Astrocyte (in vitro differentiated cells and primary cell): ENCODE data around the gene ST6GALNAC1. TPM values are rescaled to one million over a fixed set of nuclear protein-coding genes. Genes with fewer than 3 reads are reported as not detected.
A peak's percentile ranks its signal among the peaks of the same experiment; 100 is the strongest.

Experiments
- DNase-seq: peaks from one replicate; pipeline ENCODE4 v3.0.0-alpha.2; 2010; ENCODE audit warnings: low read depth
- FAIRE-seq: peaks from 2 replicates; lab custom pipeline; 2011; peaks lifted over from hg19 to GRCh38; lab: Jason Lieb, UNC
- H2AFZ ChIP-seq: 2 replicates; pipeline ENCODE4 v1.6.0; 2012; ENCODE audit warnings: low read depth, low read length, inconsistent platforms
- H3K27ac ChIP-seq: 2 replicates; pipeline ENCODE4 v1.5.1; 2011; ENCODE audit warnings: low read depth, low read length, inconsistent platforms
- H3K27me3 ChIP-seq: 2 replicates; pipeline ENCODE4 v1.6.0; 2011; ENCODE audit warnings: low read length, inconsistent platforms; ENCODE audit not compliant: insufficient read depth
- H3K36me3 ChIP-seq: 2 replicates; pipeline ENCODE4 v1.5.1; 2011; ENCODE audit warnings: low read length, inconsistent platforms; ENCODE audit not compliant: insufficient read depth
- H3K4me1 ChIP-seq: 2 replicates; pipeline ENCODE4 v1.5.1; 2011; ENCODE audit warnings: low read length, inconsistent platforms; ENCODE audit not compliant: insufficient read depth
- H3K4me2 ChIP-seq: 2 replicates; pipeline ENCODE4 v1.6.0; 2012; ENCODE audit warnings: low read length, inconsistent platforms
- H3K4me3 ChIP-seq: 2 replicates; pipeline ENCODE4 v1.5.1; 2011; ENCODE audit warnings: low read depth, mild to moderate bottlenecking, low read length, inconsistent platforms; ENCODE audit not compliant: insufficient read depth
- H3K79me2 ChIP-seq: 2 replicates; pipeline ENCODE4 v1.6.0; 2012; ENCODE audit warnings: mild to moderate bottlenecking, low read length, inconsistent platforms; ENCODE audit not compliant: insufficient read depth
- H3K9ac ChIP-seq: 2 replicates; pipeline ENCODE4 v1.6.0; 2012; ENCODE audit warnings: mild to moderate bottlenecking, low read length, inconsistent platforms
- H3K9me3 ChIP-seq: 2 replicates; pipeline ENCODE4 v1.5.1; 2012; ENCODE audit warnings: low read depth, mild to moderate bottlenecking, low read length, inconsistent platforms; ENCODE audit not compliant: insufficient read depth
- H4K20me1 ChIP-seq: 2 replicates; pipeline ENCODE4 v1.6.0; 2012; ENCODE audit warnings: low read length, inconsistent platforms; ENCODE audit not compliant: insufficient read depth
- H3K27ac Mint-ChIP-seq: one replicate; pipeline ENCODE4 v1.8.0; 2021; ENCODE audit warnings: mild to moderate bottlenecking, mixed read lengths; ENCODE audit not compliant: unreplicated experiment
- H3K27me3 Mint-ChIP-seq: one replicate; pipeline ENCODE4 v1.8.0; 2021; ENCODE audit warnings: low read depth, mixed read lengths; ENCODE audit not compliant: unreplicated experiment
- H3K36me3 Mint-ChIP-seq: one replicate; pipeline ENCODE4 v1.8.0; 2021; ENCODE audit warnings: low read depth, mixed read lengths; ENCODE audit not compliant: unreplicated experiment
- H3K4me1 Mint-ChIP-seq: one replicate; pipeline ENCODE4 v1.8.0; 2021; ENCODE audit warnings: low read depth, mixed read lengths; ENCODE audit not compliant: unreplicated experiment
- H3K4me3 Mint-ChIP-seq: one replicate; pipeline ENCODE4 v1.8.0; 2021; ENCODE audit warnings: mild to moderate bottlenecking, moderate library complexity, mixed read lengths; ENCODE audit not compliant: unreplicated experiment
- H3K9me3 Mint-ChIP-seq: one replicate; pipeline ENCODE4 v1.8.0; 2021; ENCODE audit warnings: mild to moderate bottlenecking, mixed read lengths; ENCODE audit not compliant: unreplicated experiment
- CTCF ChIP-seq: IDR thresholded peaks from 2 replicates; pipeline ENCODE4 v1.5.1; 2011; ENCODE audit warnings: low read depth, mild to moderate bottlenecking, inconsistent platforms, low read length, moderate library complexity; ENCODE audit not compliant: insufficient read depth
- EZH2 ChIP-seq: IDR thresholded peaks from 2 replicates; pipeline ENCODE4 v1.6.1; 2012; ENCODE audit warnings: mild to moderate bottlenecking, low read length, inconsistent platforms; ENCODE audit not compliant: insufficient read depth
- total RNA-seq: library from RNA; stranded (reverse); gene quantifications from 2 replicates; pipeline ENCODE4 v1.2.1, GENCODE V29; 2021

Gene ST6GALNAC1
- total RNA-seq, 1 donor from 2014 or later, result not detected

GRCh38 chr17:76670718-76671122 is 27.2 kb upstream of the ST6GALNAC1 start:
- Histone ChIP-seq H3K9ac (peak overlapping the region; percentile 67), H2AFZ (peak overlapping the region; percentile 90), H3K36me3 (no peaks in the 10 kb centered on the region), H3K4me1 (peaks cover 14% of the 10 kb centered on the region), H3K9me3 (no peaks in the 10 kb centered on the region), H3K27ac (no peak overlapping the region), H3K79me2 (no peaks in the 10 kb centered on the region), H4K20me1 (no peaks in the 10 kb centered on the region), H3K27me3 (peaks cover 1% of the 10 kb centered on the region), H3K4me2 (peak overlapping the region; percentile 89), H3K4me3 (no peak overlapping the region)
- TF ChIP-seq CTCF (no peak), EZH2 (no peak)
- Mint-ChIP-seq H3K27me3 (no peaks in the 10 kb centered on the region), H3K36me3 (peaks cover 8% of the 10 kb centered on the region), H3K27ac (peak overlapping the region; percentile 67), H3K4me1 (peaks cover 13% of the 10 kb centered on the region), H3K9me3 (no peaks in the 10 kb centered on the region), H3K4me3 (peak overlapping the region; percentile 91)
- FAIRE-seq (no peak), DNase-seq (no peak)

DNA sequence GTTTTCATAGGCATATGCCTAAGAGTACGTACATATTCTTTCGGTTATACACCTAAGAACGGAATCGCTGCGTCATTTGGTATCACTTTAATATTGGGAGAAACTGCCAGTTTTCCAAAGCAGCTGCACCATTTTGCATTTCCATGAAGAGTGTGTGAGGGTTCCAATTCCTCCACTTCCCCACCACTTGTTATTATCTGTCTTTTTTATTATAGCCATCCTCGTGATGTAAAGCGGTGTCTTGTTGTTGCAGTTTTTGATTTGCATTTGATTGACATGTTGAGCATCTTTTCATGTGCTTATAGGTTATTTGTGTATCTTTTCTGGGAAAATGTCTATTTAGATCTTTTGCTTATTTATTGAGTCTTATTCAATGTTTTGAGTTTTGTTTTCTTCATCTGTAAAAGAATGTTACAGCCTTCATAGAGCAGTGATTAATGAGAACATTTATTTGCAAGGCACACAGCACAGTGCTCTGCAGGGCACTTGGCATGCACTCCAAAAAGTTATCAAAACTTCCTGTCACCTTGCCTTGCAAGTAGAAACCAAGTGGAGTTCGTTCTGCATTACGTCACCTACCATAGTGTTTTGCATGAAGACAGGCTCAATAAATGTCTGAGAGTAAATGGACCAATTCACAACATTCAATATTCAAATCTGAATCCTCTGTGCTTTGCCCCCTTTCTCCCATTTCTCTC is 26.6 kb upstream of the ST6GALNAC1 start:
- Histone ChIP-seq H4K20me1 (no peaks in the 10 kb centered on the region), H3K9ac (no peak overlapping the region), H3K4me2 (no peak overlapping the region), H3K36me3 (no peaks in the 10 kb centered on the region), H3K27me3 (peaks cover 3% of the 10 kb centered on the region), H3K9me3 (no peaks in the 10 kb centered on the region), H2AFZ (no peak overlapping the region), H3K4me1 (peaks cover 14% of the 10 kb centered on the region), H3K79me2 (no peaks in the 10 kb centered on the region), H3K4me3 (no peak overlapping the region), H3K27ac (no peak overlapping the region)
- no peak for DNase-seq
- no peak for FAIRE-seq
- no peaks in the 10 kb centered on the region for H3K27me3 Mint-ChIP-seq
- H3K9me3 Mint-ChIP-seq, result no peaks in the 10 kb centered on the region
- TF ChIP-seq CTCF, result no peak
- no peak for TF ChIP-seq EZH2
- no peak overlapping the region for H3K27ac Mint-ChIP-seq
- no peak overlapping the region for H3K4me3 Mint-ChIP-seq
- H3K4me1 Mint-ChIP-seq, result peaks cover 13% of the 10 kb centered on the region
- H3K36me3 Mint-ChIP-seq, result peaks cover 6% of the 10 kb centered on the region

- H3K27ac ChIP-seq, result no peak overlapping the region
- Mint-ChIP-seq H3K27me3 (peaks cover 4% of the 10 kb centered on the region), H3K4me1 (peaks cover 13% of the 10 kb centered on the region), H3K27ac (no peak overlapping the region), H3K9me3 (no peaks in the 10 kb centered on the region), H3K36me3 (peaks cover 2% of the 10 kb centered on the region), H3K4me3 (no peak overlapping the region)
- DNase-seq (no peak), FAIRE-seq (no peak)
- peaks cover 5% of the 10 kb centered on the region for H3K27me3 ChIP-seq
- H3K79me2 ChIP-seq, result no peaks in the 10 kb centered on the region
- H3K9me3 ChIP-seq, result no peaks in the 10 kb centered on the region
- H3K36me3 ChIP-seq, result no peaks in the 10 kb centered on the region
- no peak overlapping the region for H3K4me3 ChIP-seq
- no peak overlapping the region for H3K4me2 ChIP-seq
- H3K4me1 ChIP-seq, result peaks cover 10% of the 10 kb centered on the region
- no peak overlapping the region for H2AFZ ChIP-seq
- TF ChIP-seq CTCF (no peak), EZH2 (no peak)
- H4K20me1 ChIP-seq, result no peaks in the 10 kb centered on the region
- H3K9ac ChIP-seq, result no peak overlapping the region
Observed at GRCh38 chr17:76667786-76668453, 24.4 kb upstream of the ST6GALNAC1 start.
